GM18520 (cell line): ENCODE data around the gene DOK5.
"Not testable (repeated sequence)": the region's sequence is repeated elsewhere in the genome, so short reads cannot be mapped to it uniquely, and the experiment has no call there.

Source experiments
- ATAC-seq: cut with Tn5 transposase; IDR thresholded peaks from one replicate; pipeline ENCODE4 v1.9.1; 2021; ENCODE audit not compliant: unreplicated experiment

The DOK5 gene

GRCh38 chr20:54469952-54470351 lies 5.4 kb upstream of the DOK5 start:
- ATAC-seq, result no peak

- no peak for ATAC-seq
Observed at GRCh38 chr20:54470697-54471096, 4.7 kb upstream of the DOK5 start.

GRCh38 chr20:54472607-54473006 lies 2.8 kb upstream of the DOK5 start:
- ATAC-seq, result no peak

- ATAC-seq, result no peak
Observed at GRCh38 chr20:54473340-54473739, 2.1 kb upstream of the DOK5 start.

GRCh38 chr20:54474046-54474445 lies 1.3 kb upstream of the DOK5 start:
- no peak for ATAC-seq

- ATAC-seq, result no peak
Observed at GRCh38 chr20:54474866-54475265, 527 bp upstream of the DOK5 start.

- ATAC-seq, result no peak
Observed at GRCh38 chr20:54476169-54477009, 996 bp downstream of the DOK5 start.

GRCh38 chr20:54477191-54477955 lies 2.0 kb downstream of the DOK5 start:
- no peak for ATAC-seq

GRCh38 chr20:54479138-54479906 lies 3.9 kb downstream of the DOK5 start:
- ATAC-seq, result no peak

- ATAC-seq, result not testable (repeated sequence)
Observed at GRCh38 chr20:54479937-54480336, 4.5 kb downstream of the DOK5 start.

GRCh38 chr20:54481442-54481841 lies 6.0 kb downstream of the DOK5 start:
- ATAC-seq, result no peak

- no peak for ATAC-seq
Observed at GRCh38 chr20:54485631-54486030, 10.2 kb downstream of the DOK5 start.

- ATAC-seq, result no peak
Observed at GRCh38 chr20:54486585-54486984, 11.2 kb downstream of the DOK5 start.

GRCh38 chr20:54488442-54488841 lies 13.0 kb downstream of the DOK5 start:
- no peak for ATAC-seq

GRCh38 chr20:54491506-54491905 lies 16.1 kb downstream of the DOK5 start:
- no peak for ATAC-seq

GRCh38 chr20:54494303-54495006 lies 19.1 kb downstream of the DOK5 start:
- ATAC-seq, result no peak

GRCh38 chr20:54497931-54498718 lies 22.7 kb downstream of the DOK5 start:
- ATAC-seq, result no peak

- no peak for ATAC-seq
Observed at GRCh38 chr20:54499111-54499510, 23.7 kb downstream of the DOK5 start.

GRCh38 chr20:54502179-54502578 lies 26.8 kb downstream of the DOK5 start:
- no peak for ATAC-seq

GRCh38 chr20:54506643-54507042 lies 31.2 kb downstream of the DOK5 start:
- ATAC-seq, result no peak
